ENCODE results near the gene ZNF362. TPM values are rescaled to one million over a fixed set of nuclear protein-coding genes. Genes with fewer than 3 reads are reported as not detected.
"Not testable (repeated sequence)": the region's sequence is repeated elsewhere in the genome, so short reads cannot be mapped to it uniquely, and the experiment has no call there.

Gene ZNF362
- total RNA-seq, 1 donor from 2014 or later = 69.8 TPM

DNA sequence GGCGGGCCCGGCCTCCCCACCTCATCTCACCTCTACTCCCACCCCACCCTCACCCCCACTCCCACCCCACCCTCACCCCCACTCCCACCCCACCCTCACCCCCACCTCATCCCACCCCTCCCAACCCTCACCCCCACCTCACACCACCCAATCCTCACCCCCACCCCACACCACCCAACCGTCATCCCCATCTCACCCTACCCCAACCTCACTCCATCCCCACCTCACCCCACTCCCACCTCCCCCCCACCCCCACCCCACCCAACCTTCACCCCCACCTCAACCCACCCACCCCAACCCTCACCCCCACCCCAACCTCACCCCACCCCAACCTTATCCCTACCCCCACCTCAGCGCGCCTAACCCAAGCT is 51.2 kb downstream of the ZNF362 start:
- no peak overlapping the region for H3K27ac Mint-ChIP-seq (ENCODE audit: unreplicated experiment)
- H3K27me3 Mint-ChIP-seq (ENCODE audit: unreplicated experiment) = peaks cover 11% of the 10 kb centered on the region

DNA sequence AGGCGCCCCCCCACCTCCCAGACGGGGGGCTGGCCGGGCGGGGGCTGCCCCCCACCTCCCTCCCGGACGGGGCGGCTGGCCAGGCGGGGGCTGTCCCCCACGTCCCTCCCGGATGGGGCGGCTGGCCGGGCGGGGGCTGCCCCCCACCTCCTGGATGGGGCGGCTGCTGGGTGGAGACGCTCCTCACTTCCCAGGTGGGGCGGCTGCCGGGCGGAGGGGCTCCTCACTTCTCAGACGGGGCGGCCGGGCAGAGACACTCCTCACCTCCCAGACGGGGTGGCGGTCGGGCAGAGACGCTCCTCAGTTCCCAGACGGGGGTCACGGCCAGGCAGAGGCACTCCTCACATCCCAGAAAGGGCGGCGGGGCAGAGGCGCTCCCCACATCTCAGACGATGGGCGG is 53.1 kb downstream of the ZNF362 start:
- H3K36me3 Mint-ChIP-seq (ENCODE audit: unreplicated experiment); H3K27ac Mint-ChIP-seq (ENCODE audit: unreplicated experiment); H3K4me3 Mint-ChIP-seq (ENCODE audit: unreplicated experiment); H3K27me3 Mint-ChIP-seq (ENCODE audit: unreplicated experiment); DNase-seq; H3K4me1 Mint-ChIP-seq (ENCODE audit: low read depth, unreplicated experiment): not testable (repeated sequence)
- H3K9me3 Mint-ChIP-seq (ENCODE audit: unreplicated experiment) = peaks cover 11% of the 10 kb centered on the region

More for the DNA sequence above, 51.2 kb downstream of the ZNF362 start:
- Mint-ChIP-seq H3K36me3 (ENCODE audit: unreplicated experiment) (peaks cover 8% of the 10 kb centered on the region), H3K4me3 (ENCODE audit: unreplicated experiment) (no peak overlapping the region), H3K9me3 (ENCODE audit: unreplicated experiment) (peaks cover 11% of the 10 kb centered on the region), H3K4me1 (ENCODE audit: low read depth, unreplicated experiment) (peaks cover 10% of the 10 kb centered on the region)
- TF ChIP-seq, protein P1, sequence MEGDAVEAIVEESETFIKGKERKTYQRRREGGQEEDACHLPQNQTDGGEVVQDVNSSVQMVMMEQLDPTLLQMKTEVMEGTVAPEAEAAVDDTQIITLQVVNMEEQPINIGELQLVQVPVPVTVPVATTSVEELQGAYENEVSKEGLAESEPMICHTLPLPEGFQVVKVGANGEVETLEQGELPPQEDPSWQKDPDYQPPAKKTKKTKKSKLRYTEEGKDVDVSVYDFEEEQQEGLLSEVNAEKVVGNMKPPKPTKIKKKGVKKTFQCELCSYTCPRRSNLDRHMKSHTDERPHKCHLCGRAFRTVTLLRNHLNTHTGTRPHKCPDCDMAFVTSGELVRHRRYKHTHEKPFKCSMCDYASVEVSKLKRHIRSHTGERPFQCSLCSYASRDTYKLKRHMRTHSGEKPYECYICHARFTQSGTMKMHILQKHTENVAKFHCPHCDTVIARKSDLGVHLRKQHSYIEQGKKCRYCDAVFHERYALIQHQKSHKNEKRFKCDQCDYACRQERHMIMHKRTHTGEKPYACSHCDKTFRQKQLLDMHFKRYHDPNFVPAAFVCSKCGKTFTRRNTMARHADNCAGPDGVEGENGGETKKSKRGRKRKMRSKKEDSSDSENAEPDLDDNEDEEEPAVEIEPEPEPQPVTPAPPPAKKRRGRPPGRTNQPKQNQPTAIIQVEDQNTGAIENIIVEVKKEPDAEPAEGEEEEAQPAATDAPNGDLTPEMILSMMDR (IDR thresholded peaks at IDR 0.05; ENCODE audit: partially characterized antibody, unreplicated experiment) = no peak
- DNase-seq = no peak

DNA sequence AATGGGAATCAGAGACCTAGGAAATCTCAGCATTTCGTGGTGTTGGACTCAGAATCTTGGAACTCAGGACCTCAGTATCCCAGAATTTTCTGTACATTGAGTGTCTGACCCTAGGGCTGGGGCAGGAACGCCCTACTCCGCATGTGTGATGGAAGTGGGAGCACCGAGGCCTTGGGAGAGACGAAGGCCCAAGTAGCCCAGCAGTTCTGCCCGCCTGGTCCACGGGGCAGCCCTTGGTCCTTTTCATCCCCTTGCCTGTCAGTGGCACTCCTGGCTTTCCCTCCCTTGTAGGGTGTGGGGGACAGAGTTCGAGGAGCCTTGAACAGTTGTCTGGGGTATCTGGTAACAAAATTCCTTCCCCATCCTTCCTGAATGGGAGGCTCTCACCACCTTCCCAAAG is 54.4 kb downstream of the ZNF362 start:
- Mint-ChIP-seq H3K4me3 (ENCODE audit: unreplicated experiment) (no peak overlapping the region), H3K4me1 (ENCODE audit: low read depth, unreplicated experiment) (peaks cover 10% of the 10 kb centered on the region), H3K36me3 (ENCODE audit: unreplicated experiment) (peaks cover 12% of the 10 kb centered on the region), H3K9me3 (ENCODE audit: unreplicated experiment) (peaks cover 10% of the 10 kb centered on the region), H3K27me3 (ENCODE audit: unreplicated experiment) (peaks cover 8% of the 10 kb centered on the region), H3K27ac (ENCODE audit: unreplicated experiment) (no peak overlapping the region)
- no peak for DNase-seq
- TF ChIP-seq, protein P1 (IDR thresholded peaks at IDR 0.05; ENCODE audit: partially characterized antibody, unreplicated experiment) = no peak

DNA sequence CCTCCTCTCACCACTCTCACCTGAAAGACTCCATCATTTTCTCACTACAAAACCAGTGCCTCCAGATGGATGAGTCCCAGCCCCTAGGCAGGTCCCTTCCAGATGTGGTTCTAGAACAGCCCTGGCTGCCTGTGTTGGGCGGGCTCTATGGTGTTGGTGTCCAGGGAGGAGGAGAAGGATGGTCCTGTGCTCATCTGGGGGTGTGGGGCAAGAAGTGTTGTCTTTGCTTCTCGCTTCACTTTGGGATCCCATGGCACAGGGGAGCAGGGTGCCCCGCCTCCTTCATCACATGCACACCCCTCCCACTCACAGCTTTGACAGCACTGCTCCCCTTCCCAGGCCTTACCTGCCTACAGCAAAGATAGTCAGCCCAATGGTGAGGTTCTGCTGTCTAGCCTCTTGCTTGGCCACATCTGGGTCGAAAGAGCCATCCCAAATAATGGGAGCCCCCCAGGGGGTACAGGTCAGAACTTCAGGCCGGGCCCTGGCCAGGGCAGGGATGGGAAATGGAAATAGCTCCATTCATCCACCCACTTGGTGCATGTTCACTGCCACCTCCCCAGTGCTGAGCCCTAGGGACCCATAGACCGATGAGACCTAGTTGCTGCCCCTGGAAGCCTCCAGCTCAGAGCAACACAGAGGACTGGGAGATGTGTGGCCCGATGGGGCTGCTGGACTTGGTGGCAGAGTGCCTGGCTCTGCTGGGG is 55.6 kb downstream of the ZNF362 start:
- no peak overlapping the region for H3K4me3 Mint-ChIP-seq (ENCODE audit: unreplicated experiment)
- TF ChIP-seq, protein P1 (IDR thresholded peaks at IDR 0.05; ENCODE audit: partially characterized antibody, unreplicated experiment) = no peak
- H3K27me3 Mint-ChIP-seq (ENCODE audit: unreplicated experiment) = peaks cover 6% of the 10 kb centered on the region
- H3K36me3 Mint-ChIP-seq (ENCODE audit: unreplicated experiment) = peaks cover 12% of the 10 kb centered on the region
- H3K9me3 Mint-ChIP-seq (ENCODE audit: unreplicated experiment) = peaks cover 11% of the 10 kb centered on the region
- H3K4me1 Mint-ChIP-seq (ENCODE audit: low read depth, unreplicated experiment) = peaks cover 4% of the 10 kb centered on the region
- no peak overlapping the region for H3K27ac Mint-ChIP-seq (ENCODE audit: unreplicated experiment)
- no peak for DNase-seq

- TF ChIP-seq, protein P1 (IDR thresholded peaks at IDR 0.05; ENCODE audit: partially characterized antibody, unreplicated experiment) = no peak
- H3K27me3 Mint-ChIP-seq (ENCODE audit: unreplicated experiment) = peaks cover 6% of the 10 kb centered on the region
- H3K4me1 Mint-ChIP-seq (ENCODE audit: low read depth, unreplicated experiment) = peaks cover 4% of the 10 kb centered on the region
- H3K36me3 Mint-ChIP-seq (ENCODE audit: unreplicated experiment) = peaks cover 12% of the 10 kb centered on the region
- H3K9me3 Mint-ChIP-seq (ENCODE audit: unreplicated experiment) = peaks cover 12% of the 10 kb centered on the region
- H3K27ac Mint-ChIP-seq (ENCODE audit: unreplicated experiment) = no peak overlapping the region
- no peak overlapping the region for H3K4me3 Mint-ChIP-seq (ENCODE audit: unreplicated experiment)
- DNase-seq = no peak
Observed at GRCh38 chr1:33312413-33312749, 56.1 kb downstream of the ZNF362 start.

All from glutamatergic neuron (in vitro differentiated cells).